BLaER1 treated with 17β-estradiol and CSF1 and Interleukin-3, amounts not matched to agents 10 nM and 100 nM (cell line): ENCODE measurements around the gene VRK3.
"Not testable (repeated sequence)": the region's sequence is repeated elsewhere in the genome, so short reads cannot be mapped to it uniquely, and the experiment has no call there.

ENCODE experiments used
- H3K27ac ChIP-seq, 11 experiments: shearing (Covaris generic); formaldehyde crosslinking; 2 replicates each; pipeline ENCODE4 v1.8.1; 2022
- H3K27me3 ChIP-seq, 11 experiments: shearing (Covaris generic); formaldehyde crosslinking; 2 replicates each; pipeline ENCODE4 v1.8.1; 2022
- H3K36me3 ChIP-seq, 11 experiments: shearing (Covaris generic); formaldehyde crosslinking; 2 replicates each; pipeline ENCODE4 v1.8.1; 2022
- H3K4me1 ChIP-seq, 10 experiments: shearing (Covaris generic); formaldehyde crosslinking; 2 replicates each; pipeline ENCODE4 v1.8.1; 2022
- H3K4me2 ChIP-seq, 11 experiments: shearing (Covaris generic); formaldehyde crosslinking; 2 replicates each; pipeline ENCODE4 v1.8.1; 2022
- H3K4me3 ChIP-seq, 10 experiments: shearing (Covaris generic); formaldehyde crosslinking; 2 replicates each; pipeline ENCODE4 v1.8.1; 2022
- H3K9ac ChIP-seq, 11 experiments: shearing (Covaris generic); formaldehyde crosslinking; 2 replicates each; pipeline ENCODE4 v1.8.1; 2022
- H3K9me3 ChIP-seq, 11 experiments: shearing (Covaris generic); formaldehyde crosslinking; replicated peaks in 1 of 11; 2 replicates each; pipeline ENCODE4 v1.8.1; 2022
- H4K20me1 ChIP-seq, 11 experiments: shearing (Covaris generic); formaldehyde crosslinking; 2 replicates each; pipeline ENCODE4 v1.8.1; 2022
- Cebpa-rat ChIP-seq, 11 experiments: shearing (Covaris generic); IDR thresholded peaks; 2 replicates each; pipeline ENCODE4 v1.8.1; 2022

Gene VRK3

GRCh38 chr19:49951806-49952478 is 73.2 kb downstream of the VRK3 start:
- Histone ChIP-seq H3K4me3 (no peak overlapping the region), H3K27ac (no peak overlapping the region), H3K4me1 (peaks cover 35 to 65% (median 57%) of the 10 kb centered on the region in 10 experiments), H3K4me2 (peak overlapping the region in 10 of 11 experiments; percentile 42 to 86 (median 61); a peak in 18 of 22 replicates), H3K36me3 (no peaks in the 10 kb centered on the region; a peak in 1 of 22 replicates), H4K20me1 (peaks cover 0 to 8% (median 0%) of the 10 kb centered on the region in 11 experiments; a peak in 3 of 22 replicates), H3K9ac (no peak overlapping the region), H3K27me3 (no peaks in the 10 kb centered on the region), H3K9me3 (peaks cover 0 to 17% (median 10%) of the 10 kb centered on the region in 11 experiments; a peak in 12 of 22 replicates)
- TF ChIP-seq Cebpa-rat (IDR thresholded peaks at IDR 0.05) = no peak

DNA sequence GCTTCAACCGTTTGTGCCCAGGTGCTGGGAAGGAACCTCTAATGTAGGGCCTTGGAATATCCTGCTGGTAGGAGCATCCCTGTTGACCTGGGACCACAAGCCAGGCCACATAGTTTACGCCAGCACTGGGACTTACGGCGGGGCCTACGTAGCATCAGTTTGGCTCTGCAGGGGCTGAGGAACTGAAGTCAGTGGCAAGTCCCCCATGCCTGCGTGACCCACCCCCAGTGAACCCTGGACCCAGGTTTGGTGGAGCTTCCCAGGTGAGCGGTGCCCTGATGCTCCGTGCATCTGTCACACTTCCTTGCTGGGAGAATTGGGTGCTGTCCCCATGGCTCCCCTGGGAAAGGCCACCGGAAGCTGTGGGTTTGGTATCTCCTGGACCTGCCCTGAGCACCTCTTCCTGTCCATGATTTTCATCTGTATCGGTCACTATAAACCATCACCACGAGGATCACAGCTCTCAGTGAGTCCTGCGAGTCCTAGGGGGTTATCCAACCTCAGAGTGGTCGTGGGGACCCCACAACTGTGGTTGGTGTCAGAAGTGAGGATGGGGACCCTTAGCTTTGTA is 74.1 kb downstream of the VRK3 start:
- Histone ChIP-seq H3K36me3 (no peaks in the 10 kb centered on the region; a peak in 1 of 22 replicates), H4K20me1 (peaks cover 0 to 8% (median 0%) of the 10 kb centered on the region in 11 experiments; a peak in 3 of 22 replicates)

GRCh38 chr19:49950590-49950948 is 74.6 kb downstream of the VRK3 start:
- Histone ChIP-seq H3K9me3 (peaks cover 0 to 22% (median 10%) of the 10 kb centered on the region in 11 experiments; a peak in 12 of 22 replicates), H3K4me1 (peaks cover 35 to 56% (median 52%) of the 10 kb centered on the region in 10 experiments), H3K27me3 (no peaks in the 10 kb centered on the region), H3K9ac (no peak overlapping the region), H3K4me2 (peak overlapping the region in 7 of 11 experiments; percentile 42 to 86 (median 80); a peak in 9 of 22 replicates), H3K4me3 (no peak overlapping the region), H3K36me3 (no peaks in the 10 kb centered on the region; a peak in 1 of 22 replicates), H4K20me1 (peaks cover 0 to 8% (median 0%) of the 10 kb centered on the region in 11 experiments; a peak in 3 of 22 replicates), H3K27ac (no peak overlapping the region)
- no peak for TF ChIP-seq Cebpa-rat (IDR thresholded peaks at IDR 0.05)

More for the DNA sequence above, 74.1 kb downstream of the VRK3 start:
- no peak for TF ChIP-seq Cebpa-rat (IDR thresholded peaks at IDR 0.05)
- no peaks in the 10 kb centered on the region for H3K27me3 ChIP-seq
- H3K27ac ChIP-seq = no peak overlapping the region
- peaks cover 35 to 61% (median 54%) of the 10 kb centered on the region in 10 experiments for H3K4me1 ChIP-seq
- no peak overlapping the region for H3K4me3 ChIP-seq
- peak overlapping the region in 10 of 11 experiments; percentile 28 to 86 (median 60); a peak in 18 of 22 replicates for H3K4me2 ChIP-seq
- H3K9ac ChIP-seq = no peak overlapping the region
- peaks cover 0 to 18% (median 10%) of the 10 kb centered on the region in 11 experiments; a peak in 12 of 22 replicates for H3K9me3 ChIP-seq

GRCh38 chr19:49949742-49950589 is 75.2 kb downstream of the VRK3 start:
- peaks cover 0 to 23% (median 10%) of the 10 kb centered on the region in 11 experiments; a peak in 12 of 22 replicates for H3K9me3 ChIP-seq
- H3K27me3 ChIP-seq = no peaks in the 10 kb centered on the region
- H3K36me3 ChIP-seq = no peaks in the 10 kb centered on the region; a peak in 1 of 22 replicates
- H3K4me1 ChIP-seq = peaks cover 32 to 56% (median 49%) of the 10 kb centered on the region in 10 experiments
- H3K4me3 ChIP-seq = no peak overlapping the region
- no peak overlapping the region for H3K27ac ChIP-seq
- TF ChIP-seq Cebpa-rat (IDR thresholded peaks at IDR 0.05) = no peak
- no peak overlapping the region for H3K9ac ChIP-seq
- H4K20me1 ChIP-seq = peaks cover 0 to 8% (median 0%) of the 10 kb centered on the region in 11 experiments; a peak in 3 of 22 replicates
- H3K4me2 ChIP-seq = peak overlapping the region in 1 of 11 experiments; percentile 82; a peak in 3 of 22 replicates

- H4K20me1 ChIP-seq = no peaks in the 10 kb centered on the region
- no peaks in the 10 kb centered on the region for H3K27me3 ChIP-seq
- H3K9me3 ChIP-seq = peaks cover 0 to 6% (median 0%) of the 10 kb centered on the region in 11 experiments; a peak in 3 of 22 replicates
- no peak overlapping the region for H3K4me2 ChIP-seq
- TF ChIP-seq Cebpa-rat (IDR thresholded peaks at IDR 0.05) = no peak
- no peak overlapping the region for H3K9ac ChIP-seq
- peaks cover 6 to 30% (median 14%) of the 10 kb centered on the region in 10 experiments for H3K4me1 ChIP-seq
- no peak overlapping the region for H3K27ac ChIP-seq
- H3K36me3 ChIP-seq = no peaks in the 10 kb centered on the region; a peak in 1 of 22 replicates
- no peak overlapping the region for H3K4me3 ChIP-seq
Observed at GRCh38 chr19:49946415-49946814, 78.8 kb downstream of the VRK3 start.

- H3K4me2 ChIP-seq = peak overlapping the region in 3 of 11 experiments; percentile 48 to 65 (median 64); a peak in 5 of 22 replicates
Observed at GRCh38 chr19:49944567-49944966, 80.6 kb downstream of the VRK3 start.

GRCh38 chr19:49940482-49940791 is 84.7 kb downstream of the VRK3 start:
- Histone ChIP-seq H3K4me3 (no peak overlapping the region), H3K4me2 (no peak overlapping the region), H4K20me1 (peaks cover 0 to 40% (median 10%) of the 10 kb centered on the region in 11 experiments; a peak in 9 of 22 replicates), H3K4me1 (peaks cover 0 to 37% (median 11%) of the 10 kb centered on the region in 10 experiments; a peak in 12 of 20 replicates), H3K27me3 (no peaks in the 10 kb centered on the region), H3K9me3 (no peaks in the 10 kb centered on the region), H3K36me3 (no peaks in the 10 kb centered on the region), H3K27ac (no peak overlapping the region), H3K9ac (no peak overlapping the region)
- TF ChIP-seq Cebpa-rat (IDR thresholded peaks at IDR 0.05) = no peak

More at GRCh38 chr19:49944567-49944966, 80.6 kb downstream of the VRK3 start:
- H3K9me3 ChIP-seq, H3K27ac ChIP-seq, H3K36me3 ChIP-seq, H4K20me1 ChIP-seq, H3K4me3 ChIP-seq, H3K9ac ChIP-seq, H3K27me3 ChIP-seq: not testable (repeated sequence)
- peaks cover 0 to 20% (median 2%) of the 10 kb centered on the region in 10 experiments; a peak in 9 of 20 replicates for H3K4me1 ChIP-seq

DNA sequence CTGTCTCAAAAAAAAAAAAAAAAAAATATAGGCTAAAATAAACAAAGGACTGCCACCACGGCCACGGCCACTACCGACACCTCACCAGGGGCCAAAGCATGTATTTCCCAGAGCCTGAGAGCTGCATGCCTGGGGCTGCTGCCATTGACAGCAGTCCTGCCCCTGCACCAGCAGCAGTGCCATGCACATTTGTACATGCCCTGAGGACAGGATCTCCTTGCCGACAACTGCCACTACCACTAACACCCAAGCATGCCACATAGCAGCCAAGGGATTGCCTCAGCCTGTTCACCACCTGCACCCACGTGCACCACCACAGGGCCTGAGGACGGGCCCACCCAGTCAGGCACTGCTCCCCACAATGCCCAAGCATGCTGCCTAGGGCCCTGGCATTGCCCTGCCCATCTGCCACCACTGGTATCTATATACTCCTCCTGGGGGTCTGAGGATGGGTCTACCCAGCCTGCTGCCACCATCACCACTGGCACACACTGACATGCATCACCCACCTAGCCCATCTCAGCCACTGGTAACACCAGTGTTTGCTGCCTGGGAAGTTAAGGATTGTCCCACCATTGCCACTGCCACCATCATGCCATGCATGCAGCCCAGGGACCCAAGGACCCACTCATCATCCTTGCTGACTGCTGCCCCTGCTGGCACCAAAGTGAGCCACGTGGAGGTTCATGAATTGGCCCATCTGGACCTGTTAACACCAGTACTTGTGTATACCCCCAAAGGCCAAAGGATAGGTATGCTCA is 85.3 kb downstream of the VRK3 start:
- H3K9me3 ChIP-seq = no peaks in the 10 kb centered on the region
- no peak for TF ChIP-seq Cebpa-rat (IDR thresholded peaks at IDR 0.05)
- no peaks in the 10 kb centered on the region for H3K27me3 ChIP-seq
- H3K27ac ChIP-seq = no peak overlapping the region
- H3K4me2 ChIP-seq = no peak overlapping the region
- peaks cover 0 to 31% (median 9%) of the 10 kb centered on the region in 10 experiments; a peak in 12 of 20 replicates for H3K4me1 ChIP-seq
- no peaks in the 10 kb centered on the region for H3K36me3 ChIP-seq
- H3K9ac ChIP-seq = no peak overlapping the region
- H3K4me3 ChIP-seq = no peak overlapping the region
- peaks cover 0 to 46% (median 10%) of the 10 kb centered on the region in 11 experiments; a peak in 9 of 22 replicates for H4K20me1 ChIP-seq
